Body of pancreas (tissue), 4 donors: Measurements from ENCODE around the gene CHD8.

Experiments used
- POLR2A ChIP-seq, 3 donors: fragments of 450-650 bp; IDR thresholded peaks; one replicate each; pipeline ENCODE4 v1.6.1; 2016; ENCODE audit warnings: antibody characterized with exemption in 3 of 3, mild to moderate bottlenecking in 2 of 3
- TF ChIP-seq, protein P1 (sequence below), 7 experiments: fragments of 450-650 bp in 4 of 7; fragments of 200-600 bp in 3 of 7; sonication (generic) in 3 of 7; IDR thresholded peaks; one replicate each; pipeline ENCODE4 v1.5.1; 2016 to 2019; ENCODE audit warnings: antibody characterized with exemption in 7 of 7

DNA sequence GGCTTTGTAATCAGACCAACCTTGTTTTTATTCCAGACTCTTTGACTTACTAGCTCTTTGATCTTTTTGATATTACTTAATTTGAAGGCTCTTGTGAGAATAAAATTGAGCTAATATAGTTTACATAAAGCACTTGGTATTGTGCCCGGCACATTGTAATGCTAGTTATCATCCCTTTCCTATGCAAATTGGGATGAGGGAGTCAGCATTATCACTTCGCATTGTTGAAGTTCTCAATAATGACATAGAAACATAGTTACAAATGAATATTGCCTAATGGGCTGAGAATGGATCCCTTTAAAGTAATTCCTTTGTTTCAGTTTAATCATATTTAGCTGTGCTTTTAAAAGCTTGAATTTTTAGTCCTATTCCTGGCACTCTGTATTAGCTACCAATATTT, 108.7 kb downstream of the CHD8 start:
- TF ChIP-seq POLR2A (IDR thresholded peaks at IDR 0.05): no peak
- TF ChIP-seq, protein P1, sequence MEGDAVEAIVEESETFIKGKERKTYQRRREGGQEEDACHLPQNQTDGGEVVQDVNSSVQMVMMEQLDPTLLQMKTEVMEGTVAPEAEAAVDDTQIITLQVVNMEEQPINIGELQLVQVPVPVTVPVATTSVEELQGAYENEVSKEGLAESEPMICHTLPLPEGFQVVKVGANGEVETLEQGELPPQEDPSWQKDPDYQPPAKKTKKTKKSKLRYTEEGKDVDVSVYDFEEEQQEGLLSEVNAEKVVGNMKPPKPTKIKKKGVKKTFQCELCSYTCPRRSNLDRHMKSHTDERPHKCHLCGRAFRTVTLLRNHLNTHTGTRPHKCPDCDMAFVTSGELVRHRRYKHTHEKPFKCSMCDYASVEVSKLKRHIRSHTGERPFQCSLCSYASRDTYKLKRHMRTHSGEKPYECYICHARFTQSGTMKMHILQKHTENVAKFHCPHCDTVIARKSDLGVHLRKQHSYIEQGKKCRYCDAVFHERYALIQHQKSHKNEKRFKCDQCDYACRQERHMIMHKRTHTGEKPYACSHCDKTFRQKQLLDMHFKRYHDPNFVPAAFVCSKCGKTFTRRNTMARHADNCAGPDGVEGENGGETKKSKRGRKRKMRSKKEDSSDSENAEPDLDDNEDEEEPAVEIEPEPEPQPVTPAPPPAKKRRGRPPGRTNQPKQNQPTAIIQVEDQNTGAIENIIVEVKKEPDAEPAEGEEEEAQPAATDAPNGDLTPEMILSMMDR (IDR thresholded peaks at IDR 0.05): no peak
